HCT116 (cell line): ENCODE data around the gene CDH13. TPM values are rescaled to one million over a fixed set of nuclear protein-coding genes. Genes with fewer than 3 reads are reported as not detected.

ENCODE experiments used
- ATAC-seq: fragments of 200-7000 bp; cut with Tn5 transposase; 2 replicates; pipeline ENCODE4 v1.9.1; 2020; ENCODE audit warnings: mild to moderate bottlenecking, moderate library complexity
- BruUV-seq: library from RNA; stranded (reverse); fragments of 400-500 nt; replicated peaks from 2 replicates; lab custom pipeline; 2021; lab: Mats Ljungman, UMichigan
- CTCF ChIA-PET: fragments of 300-600 bp; sonication (Branson Sonifier 250); formaldehyde crosslinking; loops from one replicate; lab custom pipeline; 2021; ENCODE audit warnings: antibody characterized with exemption; lab: Charles Lee
- POLR2A ChIA-PET: fragments of 300-600, 350-600 bp; sonication (Branson Sonifier 250); formaldehyde crosslinking; loops from one replicate; lab custom pipeline; 2021; ENCODE audit warnings: antibody characterized with exemption; lab: Charles Lee
- RAD21 ChIA-PET, 2 experiments: fragments of 300-600 bp; sonication (Branson Sonifier 250); formaldehyde crosslinking; loops; one replicate each; lab custom pipeline; 2023; ENCODE audit warnings: low total read pairs in 2 of 2; ENCODE audit not compliant: uncharacterized antibody in 2 of 2, unreplicated experiment in 2 of 2, low non-redundant PET in 1 of 2; lab: Charles Lee
- DNase-seq: peaks from one replicate; pipeline ENCODE4 v3.0.0-alpha.2; 2010; ENCODE audit warnings: low read depth, low spot score
- H2AFZ ChIP-seq: fragments of 200-600 bp; shearing (Covaris generic), sonication (generic); 2 replicates; pipeline ENCODE4 v1.6.1; 2017; ENCODE audit warnings: low read depth, mixed run types, mixed read lengths, antibody characterized with exemption, low read length; ENCODE audit not compliant: poor library complexity, severe bottlenecking
- H3K27ac ChIP-seq: 2 replicates; pipeline ENCODE4 v1.5.1; 2012; ENCODE audit warnings: low read depth, low read length
- H3K27me3 ChIP-seq: fragments of 200-600 bp; sonication (generic); 2 replicates; pipeline ENCODE4 v1.6.1; 2016; ENCODE audit warnings: mixed run types, low read length, mixed read lengths; ENCODE audit not compliant: insufficient read depth
- H3K36me3 ChIP-seq, 2 experiments: fragments of 200-500 bp in 1 of 2; fragments of 200-600 bp in 1 of 2; sonication (Bioruptor generic) in 1 of 2; sonication (generic) in 1 of 2; 2 replicates each; pipeline versions ENCODE4 v1.5.1 to v1.6.1; 2014 to 2016; ENCODE audit warnings: low read length in 2 of 2, inconsistent platforms in 1 of 2, mixed read lengths in 1 of 2, mixed run types in 1 of 2; ENCODE audit not compliant: insufficient read depth in 2 of 2, control insufficient read depth in 1 of 2
- H3K4me1 ChIP-seq, 2 experiments: fragments of 200-600 bp in 1 of 2; sonication (generic) in 1 of 2; 2 replicates each; pipeline versions ENCODE4 v1.5.1 to v1.6.1; 2012 to 2017; ENCODE audit warnings: low read length in 2 of 2, inconsistent platforms in 1 of 2, mild to moderate bottlenecking in 1 of 2, mixed read lengths in 1 of 2, mixed run types in 1 of 2, moderate library complexity in 1 of 2; ENCODE audit not compliant: insufficient read depth in 2 of 2, control insufficient read depth in 1 of 2
- H3K4me2 ChIP-seq: fragments of 200-600 bp; sonication (generic); 2 replicates; pipeline ENCODE4 v1.6.1; 2017; ENCODE audit warnings: mixed run types, low read length, mixed read lengths
- H3K4me3 ChIP-seq, 2 experiments: fragments of 200-600 bp in 1 of 2; sonication (generic) in 1 of 2; replicated peaks in 1 of 2; 2 replicates each; pipeline ENCODE4 v1.5.1; 2011 to 2016; ENCODE audit warnings: low read length in 2 of 2, control low read depth in 1 of 2, low read depth in 1 of 2, mild to moderate bottlenecking in 1 of 2, mixed read lengths in 1 of 2, mixed run types in 1 of 2
- H3K79me2 ChIP-seq: fragments of 200-600 bp; sonication (generic); 2 replicates; pipeline ENCODE4 v1.6.1; 2017; ENCODE audit warnings: mild to moderate bottlenecking, mixed run types, low read length, moderate library complexity, mixed read lengths; ENCODE audit not compliant: insufficient read depth
- H3K9ac ChIP-seq: fragments of 200-600 bp; sonication (generic); 2 replicates; pipeline ENCODE4 v1.6.1; 2016; ENCODE audit warnings: low read length, mixed read lengths
- H3K9me2 ChIP-seq: fragments of 200-600 bp; sonication (generic), shearing (Covaris generic); 2 replicates; pipeline ENCODE4 v1.6.1; 2017; ENCODE audit warnings: mixed run types, mild to moderate bottlenecking, moderate library complexity; ENCODE audit not compliant: insufficient read depth
- H3K9me3 ChIP-seq, 2 experiments: fragments of 200-500 bp in 1 of 2; fragments of 200-600 bp in 1 of 2; sonication (Bioruptor generic) in 1 of 2; sonication (generic) in 1 of 2; 2 replicates each; pipeline ENCODE4 v1.6.1; 2014 to 2017; ENCODE audit warnings: low read length in 2 of 2, mixed read lengths in 2 of 2, inconsistent platforms in 1 of 2, low read depth in 1 of 2, mild to moderate bottlenecking in 1 of 2, mixed run types in 1 of 2, moderate library complexity in 1 of 2; ENCODE audit not compliant: control insufficient read depth in 1 of 2, insufficient read depth in 1 of 2
- H4K20me1 ChIP-seq: fragments of 200-600 bp; sonication (generic), shearing (Covaris generic); 2 replicates; pipeline ENCODE4 v1.6.1; 2017; ENCODE audit warnings: mixed run types, mild to moderate bottlenecking, moderate library complexity; ENCODE audit not compliant: insufficient read depth
- EGR1 ChIP-seq: IDR thresholded peaks from 2 replicates; pipeline ENCODE4 v1.6.1; 2012; ENCODE audit warnings: low read depth
- ELF1 ChIP-seq: IDR thresholded peaks from 2 replicates; pipeline ENCODE4 v1.6.1; 2012; ENCODE audit warnings: low read depth, borderline replicate concordance
- EZH2phosphoT487 ChIP-seq: fragments of 200-600 bp; IDR thresholded peaks from 2 replicates; pipeline ENCODE4 v1.6.1; 2018; ENCODE audit warnings: antibody characterized with exemption, borderline replicate concordance
- FOSL1 ChIP-seq: IDR thresholded peaks from 2 replicates; pipeline ENCODE4 v1.6.1; 2012; ENCODE audit warnings: low read depth
- JUND ChIP-seq: IDR thresholded peaks from 2 replicates; pipeline ENCODE4 v1.6.1; 2012
- MAX ChIP-seq: IDR thresholded peaks from 2 replicates; pipeline ENCODE4 v1.6.1; 2012
- RAD21 ChIP-seq: IDR thresholded peaks from 2 replicates; pipeline ENCODE4 v1.6.1; 2012; ENCODE audit warnings: low read depth, mild to moderate bottlenecking
- ZBTB33 ChIP-seq: IDR thresholded peaks from 2 replicates; pipeline ENCODE4 v1.6.1; 2011; ENCODE audit warnings: mild to moderate bottlenecking, low read length, moderate library complexity; ENCODE audit not compliant: insufficient replicate concordance; ENCODE audit errors: extremely low read depth
- intact Hi-C: fragments of 100-400 bp; cut with micrococcal nuclease; formaldehyde crosslinking; loops from 2 replicates; pipeline ENCODE4 v1.10.0; 2022
- total RNA-seq: library from RNA; stranded (reverse); gene quantifications from one replicate; pipeline ENCODE4 v1.2.1, GENCODE V29; 2021; ENCODE audit not compliant: unreplicated experiment
- TF ChIP-seq, protein P1 (sequence below): IDR thresholded peaks from 2 replicates; pipeline ENCODE4 v1.6.1; 2012

Gene CDH13
- total RNA-seq, 1 experiment from 2014 or later = not detected

GRCh38 chr16:83727751-83728352 is 1101.1 kb downstream of the CDH13 start:
- intact Hi-C loops = no loop called here
- no peak overlapping the region for H3K4me2 ChIP-seq
- no peaks in the 10 kb centered on the region for H4K20me1 ChIP-seq
- no peak overlapping the region for H2AFZ ChIP-seq
- no peak for ATAC-seq
- ChIA-PET CTCF (no interaction called here), RAD21 (no interaction called here)
- no peak overlapping the region for H3K4me3 ChIP-seq
- no peak for TF ChIP-seq MAX
- no peak for TF ChIP-seq JUND
- no peak for TF ChIP-seq RAD21
- TF ChIP-seq EGR1 = no peak
- TF ChIP-seq FOSL1 = no peak
- TF ChIP-seq ZBTB33 = no peak
- TF ChIP-seq, all 23 proteins: peak for 0
- Histone ChIP-seq H3K4me1 (no peaks in the 10 kb centered on the region), H3K9me2 (no peaks in the 10 kb centered on the region), H3K79me2 (no peaks in the 10 kb centered on the region), H3K9ac (no peak overlapping the region), H3K9me3 (no peaks in the 10 kb centered on the region), H3K27ac (no peak overlapping the region), H3K27me3 (peaks cover 9% of the 10 kb centered on the region; the same call in 1 of the 2 replicates), H3K36me3 (no peaks in the 10 kb centered on the region)
- BruUV-seq = no TSS peak
- no peak for DNase-seq
- POLR2A ChIA-PET = no interaction called here

- ChIA-PET RAD21 (no interaction called here), POLR2A (no interaction called here), CTCF (no interaction called here)
- TF ChIP-seq EZH2phosphoT487 (no peak), ELF1 (no peak)
- TF ChIP-seq, protein P1, sequence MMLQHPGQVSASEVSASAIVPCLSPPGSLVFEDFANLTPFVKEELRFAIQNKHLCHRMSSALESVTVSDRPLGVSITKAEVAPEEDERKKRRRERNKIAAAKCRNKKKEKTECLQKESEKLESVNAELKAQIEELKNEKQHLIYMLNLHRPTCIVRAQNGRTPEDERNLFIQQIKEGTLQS = no peak
- ATAC-seq = no peak
- Histone ChIP-seq H3K27ac (no peak overlapping the region), H3K27me3 (0 out of 2 replicates have a peak, but pooled peaks cover 9% of the 10 kb centered on the region), H3K36me3 (no peaks in the 10 kb centered on the region), H3K4me3 (no peak overlapping the region), H3K9ac (no peak overlapping the region), H3K4me2 (no peak overlapping the region), H3K9me2 (no peaks in the 10 kb centered on the region), H3K79me2 (no peaks in the 10 kb centered on the region), H2AFZ (no peak overlapping the region), H3K4me1 (no peaks in the 10 kb centered on the region), H4K20me1 (no peaks in the 10 kb centered on the region), H3K9me3 (no peaks in the 10 kb centered on the region)
- intact Hi-C loops = no loop called here
- no peak for DNase-seq
- no TSS peak for BruUV-seq
Observed at GRCh38 chr16:83728492-83728891, 1101.7 kb downstream of the CDH13 start.
